Measurements from ENCODE around the gene JARID2.

Gene JARID2

DNA sequence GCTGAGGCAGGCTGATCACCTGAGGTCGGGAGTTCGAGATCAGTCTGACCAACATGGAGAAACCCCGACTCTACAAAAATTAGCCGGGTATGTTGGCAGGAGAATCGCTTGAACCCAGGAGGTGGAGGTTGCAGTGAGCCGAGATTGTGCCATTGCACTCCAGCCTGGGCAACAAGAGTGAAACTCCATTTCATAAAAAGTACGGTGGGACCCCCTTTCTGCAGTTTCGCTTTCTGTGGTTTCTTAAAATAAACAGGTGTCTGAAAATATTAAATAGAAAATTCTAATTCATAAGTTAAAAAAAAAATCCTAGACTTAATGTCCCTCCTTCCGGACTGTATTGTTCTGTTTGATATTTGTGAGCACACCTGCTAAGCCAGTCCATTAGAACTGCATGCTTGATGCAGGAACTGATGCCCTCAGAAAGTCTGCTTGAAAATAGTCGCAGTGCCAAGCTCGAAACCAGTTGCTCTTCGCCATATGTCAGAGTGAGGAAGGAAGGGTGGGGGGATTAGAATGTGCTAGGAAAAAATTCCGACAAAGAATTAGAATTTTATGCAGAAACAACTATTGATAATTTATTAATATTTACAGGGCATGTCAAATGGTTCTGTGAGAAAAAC, 85.9 kb downstream of the JARID2 start:
- DNase-seq (ENCODE audit: low read depth, low spot score): no peak

- no peak for DNase-seq (ENCODE audit: low read depth, low spot score)
These were observed 86.6 kb downstream of the JARID2 start for GRCh38 chr6:15332446-15332845.

GRCh38 chr6:15335385-15335784, 89.5 kb downstream of the JARID2 start:
- DNase-seq (ENCODE audit: low read depth, low spot score): no peak

DNA sequence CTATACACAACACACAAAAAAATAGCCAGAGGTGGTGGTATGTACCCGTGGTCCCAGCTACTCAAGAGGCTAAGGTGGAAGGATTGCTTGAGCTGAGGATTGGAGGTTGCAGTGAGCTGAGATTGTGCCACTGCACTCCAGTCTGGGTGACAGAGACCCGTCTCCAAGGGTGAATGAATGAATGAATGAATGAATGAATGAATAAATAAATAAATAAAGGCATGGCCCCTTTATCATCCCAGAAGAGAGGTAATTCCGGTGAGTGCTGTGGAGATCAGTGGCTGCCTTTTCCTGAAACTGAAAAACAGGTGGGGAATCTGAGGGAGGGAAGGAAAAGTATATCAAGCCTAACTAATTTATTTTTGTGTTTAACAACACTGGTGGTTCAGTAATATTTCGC, 90.0 kb downstream of the JARID2 start:
- DNase-seq (ENCODE audit: low read depth, low spot score): no peak

GRCh38 chr6:15336900-15337560, 91.2 kb downstream of the JARID2 start:
- DNase-seq (ENCODE audit: low read depth, low spot score): no peak

- DNase-seq (ENCODE audit: low read depth, low spot score): no peak
These were observed 91.7 kb downstream of the JARID2 start for GRCh38 chr6:15337582-15337981.

GRCh38 chr6:15338476-15338875, 92.6 kb downstream of the JARID2 start:
- DNase-seq (ENCODE audit: low read depth, low spot score): no peak

- no peak for DNase-seq (ENCODE audit: low read depth, low spot score)
These were observed 93.2 kb downstream of the JARID2 start for GRCh38 chr6:15339081-15339480.

DNA sequence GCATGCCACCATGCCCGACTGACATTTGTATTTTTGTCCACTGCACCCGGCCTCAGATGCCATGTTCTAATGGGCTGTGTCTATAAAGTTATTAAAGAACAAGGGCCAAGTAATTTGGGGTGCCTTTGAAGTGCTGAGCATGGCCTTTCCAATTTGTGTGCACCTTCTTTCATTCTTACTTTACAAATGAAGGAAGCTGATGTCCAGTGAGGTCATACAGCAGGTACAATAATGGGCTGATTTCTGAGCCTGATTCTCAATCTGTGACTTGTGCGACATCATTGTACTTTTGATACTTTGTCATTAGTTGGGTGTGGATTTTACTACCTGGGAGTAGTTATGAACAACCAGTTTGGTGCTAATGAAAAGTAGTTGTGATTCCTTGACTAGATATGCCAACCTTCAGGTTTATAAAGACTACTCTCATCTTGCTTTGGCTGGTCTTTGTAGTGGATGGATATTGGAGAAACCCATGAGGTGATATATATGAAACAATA, 94.3 kb downstream of the JARID2 start:
- DNase-seq (ENCODE audit: low read depth, low spot score): no peak

GRCh38 chr6:15340775-15341174, 94.9 kb downstream of the JARID2 start:
- DNase-seq (ENCODE audit: low read depth, low spot score): no peak

DNA sequence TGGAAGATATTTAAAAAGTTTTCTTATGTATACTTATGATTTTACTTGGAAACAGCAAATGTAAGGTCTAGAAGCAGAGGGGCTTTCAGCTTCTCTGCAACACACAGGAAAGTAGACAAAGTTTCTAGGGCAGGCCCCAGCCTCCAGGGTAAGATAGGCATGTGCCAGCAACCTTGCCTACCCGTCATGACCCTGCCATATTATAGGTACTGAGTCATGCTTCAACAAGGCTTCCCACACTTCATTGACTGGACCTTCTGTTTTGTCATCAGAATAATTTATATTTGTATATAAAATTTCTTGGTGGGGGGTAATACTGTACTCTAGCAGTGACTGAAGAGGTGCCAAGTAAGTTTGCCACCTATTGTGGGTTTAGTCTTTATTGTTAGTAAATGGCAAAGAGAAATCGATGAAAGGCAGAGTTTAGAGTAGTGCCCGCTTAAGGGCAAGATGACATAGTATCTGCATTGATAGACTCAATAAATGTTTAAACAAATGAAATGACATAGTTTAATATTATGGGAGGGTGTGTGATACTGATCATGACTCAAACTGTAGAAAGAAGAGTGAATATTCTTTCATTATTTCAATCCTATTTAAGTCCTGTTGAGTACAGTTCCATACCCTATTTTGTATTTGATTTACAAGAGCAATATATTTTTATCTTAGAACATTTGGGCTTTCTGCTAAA, 95.6 kb downstream of the JARID2 start:
- DNase-seq (ENCODE audit: low read depth, low spot score): no peak

GRCh38 chr6:15342114-15342513, 96.2 kb downstream of the JARID2 start:
- DNase-seq (ENCODE audit: low read depth, low spot score): no peak

DNA sequence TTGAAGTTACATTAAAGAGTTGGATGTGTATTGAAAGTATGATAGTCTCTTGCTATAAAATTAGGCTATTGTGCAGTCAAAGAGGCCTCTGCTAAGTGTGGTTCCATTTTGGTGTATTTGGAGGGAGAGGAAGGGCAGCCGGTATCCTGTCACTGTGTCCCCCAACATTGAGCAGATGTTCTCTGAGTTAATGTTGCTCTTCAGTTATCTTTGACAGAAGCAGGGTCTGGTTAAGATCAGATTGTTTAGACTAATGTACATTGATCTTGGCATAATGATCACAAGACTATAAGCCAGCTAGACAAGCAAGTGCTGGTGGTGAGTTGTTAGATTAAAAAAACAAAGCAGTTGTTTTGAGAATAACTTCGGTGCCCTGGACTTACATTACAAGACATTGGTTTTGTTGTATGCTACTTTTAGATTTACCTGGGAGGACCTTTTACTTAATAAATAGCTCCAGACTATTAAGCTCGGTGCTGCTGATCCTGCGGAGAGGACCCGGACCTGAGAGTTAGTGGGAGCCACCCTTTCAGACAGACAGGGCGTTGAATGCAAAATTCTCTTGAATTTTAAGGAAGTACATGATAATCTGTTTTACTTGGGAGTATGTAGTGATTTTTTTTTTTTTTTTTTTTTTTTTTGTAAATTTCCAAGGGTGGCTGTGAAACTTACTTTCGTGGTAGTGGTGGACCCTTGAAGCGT, 97.8 kb downstream of the JARID2 start:
- no peak for DNase-seq (ENCODE audit: low read depth, low spot score)

DNA sequence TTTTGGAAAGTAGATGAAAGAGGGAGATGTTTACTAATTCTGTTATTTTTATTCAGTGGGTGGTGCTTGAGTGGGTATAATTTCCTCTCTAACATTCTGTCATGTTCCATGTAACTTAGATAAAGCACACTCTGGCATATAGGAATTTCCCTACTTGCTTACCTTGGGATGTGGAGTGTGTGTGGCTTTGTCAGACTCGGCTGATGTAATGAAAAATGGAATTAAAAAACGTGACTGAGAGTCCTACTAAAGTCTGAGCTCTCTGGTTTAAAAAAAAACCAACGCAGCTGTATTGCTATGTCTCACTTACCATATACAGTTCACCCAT, 98.3 kb downstream of the JARID2 start:
- no peak for DNase-seq (ENCODE audit: low read depth, low spot score)

- no peak for DNase-seq (ENCODE audit: low read depth, low spot score)
These were observed 99.0 kb downstream of the JARID2 start for GRCh38 chr6:15344831-15345230.

GRCh38 chr6:15346315-15346714, 100.4 kb downstream of the JARID2 start:
- no peak for DNase-seq (ENCODE audit: low read depth, low spot score)

GRCh38 chr6:15348528-15348927, 102.7 kb downstream of the JARID2 start:
- no peak for DNase-seq (ENCODE audit: low read depth, low spot score)

GRCh38 chr6:15349379-15349778, 103.5 kb downstream of the JARID2 start:
- DNase-seq (ENCODE audit: low read depth, low spot score): no peak

- DNase-seq (ENCODE audit: low read depth, low spot score): no peak
These were observed 104.7 kb downstream of the JARID2 start for GRCh38 chr6:15350386-15351083.

- no peak for DNase-seq (ENCODE audit: low read depth, low spot score)
These were observed 105.8 kb downstream of the JARID2 start for GRCh38 chr6:15351631-15352030.

- no peak for DNase-seq (ENCODE audit: low read depth, low spot score)
These were observed 106.4 kb downstream of the JARID2 start for GRCh38 chr6:15352220-15352619.

DNA sequence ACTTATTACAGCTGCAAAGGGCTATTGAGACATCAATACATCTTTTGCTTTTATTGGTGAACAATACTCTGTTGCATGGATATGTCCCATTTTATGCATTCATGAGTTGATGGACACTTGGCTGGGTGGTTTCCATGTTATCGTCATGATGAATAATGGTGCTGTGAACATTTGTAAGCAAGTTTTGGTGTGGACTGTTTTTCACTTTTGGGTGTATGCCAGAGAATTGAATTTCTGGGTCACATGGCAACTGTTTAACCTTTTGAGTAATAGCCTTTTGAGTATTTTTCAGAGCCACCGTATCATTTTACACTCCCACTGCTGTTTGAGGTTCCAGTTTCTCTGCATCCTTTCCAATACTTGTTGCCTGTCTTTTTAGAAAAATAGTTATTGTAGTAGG, 107.0 kb downstream of the JARID2 start:
- DNase-seq (ENCODE audit: low read depth, low spot score): no peak

Data from brain pericyte (primary cell).